ENCODE data around the gene BCDIN3D.

BCDIN3D gene

DNA sequence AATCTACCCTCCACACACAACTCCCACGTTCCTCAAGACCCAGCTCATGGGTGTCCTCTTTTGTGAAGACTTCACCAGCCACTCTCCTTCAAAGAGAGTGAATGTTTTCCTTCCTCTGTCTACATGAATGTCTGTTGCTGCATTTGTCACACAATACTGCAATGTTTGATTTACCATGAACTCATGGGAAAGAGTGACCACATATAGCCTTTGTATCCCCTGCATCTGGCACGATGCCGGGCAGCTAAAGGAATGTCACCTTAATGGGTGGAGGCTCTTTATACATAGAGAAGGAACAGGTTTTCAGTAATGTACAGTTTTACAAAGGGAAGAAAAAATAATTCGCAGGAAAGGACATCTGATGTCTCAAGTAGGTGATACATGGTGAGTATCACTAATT lies 12.1 kb upstream of the BCDIN3D start:
- no peak for DNase-seq

DNA sequence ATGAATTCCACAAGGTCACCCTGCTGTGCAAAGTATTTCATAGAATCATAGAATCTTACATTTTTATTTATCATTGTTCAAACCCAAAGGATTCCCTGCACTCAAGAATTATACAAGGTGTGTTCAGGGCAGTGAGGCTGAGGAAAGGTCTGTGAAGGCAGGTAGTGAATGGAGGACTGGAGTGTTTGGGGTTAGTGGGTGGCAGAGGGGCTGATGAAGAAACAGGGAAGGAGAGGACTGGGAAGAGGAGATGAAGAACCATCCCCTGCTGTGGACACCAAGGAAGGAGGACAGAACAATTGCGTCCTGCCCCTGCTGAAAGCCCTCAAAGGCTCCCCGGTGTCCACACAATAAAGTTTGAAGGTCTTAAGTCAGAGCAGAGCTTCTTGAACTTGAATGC lies 10.8 kb upstream of the BCDIN3D start:
- DNase-seq: no peak

DNA sequence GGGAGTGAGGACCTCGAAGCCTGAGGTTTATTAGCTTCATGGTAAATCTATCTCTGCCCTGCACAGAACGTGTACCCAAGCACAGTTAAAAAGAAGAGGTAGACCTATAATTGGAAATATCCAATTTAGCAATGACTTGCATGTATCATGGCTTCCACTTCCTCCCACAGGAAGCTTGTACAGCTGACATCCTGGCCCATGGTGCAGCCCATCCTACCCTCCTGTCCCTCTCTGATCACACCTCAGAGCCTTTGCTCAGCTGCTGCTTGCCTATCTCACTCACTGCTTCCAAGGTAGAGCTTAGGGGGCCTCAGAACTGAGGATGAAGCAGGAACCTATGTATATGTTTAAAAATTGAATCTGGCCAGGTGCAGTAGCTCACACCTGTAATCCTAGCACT lies 4.3 kb upstream of the BCDIN3D start:
- no peak for DNase-seq

DNA sequence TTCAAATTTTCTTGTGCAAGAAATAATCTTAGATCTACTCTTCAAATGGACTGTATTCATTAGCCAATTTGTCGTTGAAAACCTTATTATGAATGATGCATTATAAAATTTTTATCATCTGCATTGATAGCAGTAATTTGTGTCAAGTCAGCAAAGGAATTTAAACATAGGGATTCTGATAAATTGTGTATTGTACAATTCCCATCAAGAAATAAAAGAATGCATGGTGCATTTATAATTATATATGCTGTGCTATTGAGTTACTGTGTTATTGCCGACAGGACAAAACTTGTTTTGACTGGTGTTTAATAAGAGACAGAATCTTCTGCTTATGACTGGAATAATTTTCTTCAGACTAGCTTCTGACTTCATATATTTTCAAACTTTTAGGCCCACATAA lies 3.1 kb upstream of the BCDIN3D start:
- no peak for DNase-seq

DNA sequence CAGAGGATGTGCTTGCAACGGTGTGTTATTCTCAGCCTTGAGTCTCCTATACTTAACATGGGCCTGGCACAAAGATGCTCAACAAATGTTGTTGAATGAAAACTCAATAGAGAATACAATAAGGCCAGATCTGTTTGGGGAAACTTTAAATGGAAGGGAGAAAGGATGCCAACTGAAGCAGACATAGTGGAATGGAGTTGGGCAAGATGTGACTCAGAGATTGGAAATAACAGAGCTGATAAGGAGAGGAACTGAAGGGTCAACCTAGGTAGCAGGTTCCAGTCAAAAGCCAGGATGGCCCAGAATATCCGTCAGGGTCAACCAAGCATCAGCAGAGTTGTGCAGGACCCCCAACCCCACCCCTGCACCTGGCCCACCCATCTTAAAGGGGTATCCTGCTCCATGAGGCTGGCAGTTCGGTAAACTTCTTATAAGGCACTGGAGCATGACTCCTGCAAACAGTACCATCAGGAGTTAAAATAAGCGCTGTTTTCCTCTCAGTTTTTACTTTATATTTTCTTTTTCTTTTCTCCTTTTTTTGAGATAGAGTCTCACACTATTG lies 1.1 kb upstream of the BCDIN3D start:
- no peak for DNase-seq

DNA sequence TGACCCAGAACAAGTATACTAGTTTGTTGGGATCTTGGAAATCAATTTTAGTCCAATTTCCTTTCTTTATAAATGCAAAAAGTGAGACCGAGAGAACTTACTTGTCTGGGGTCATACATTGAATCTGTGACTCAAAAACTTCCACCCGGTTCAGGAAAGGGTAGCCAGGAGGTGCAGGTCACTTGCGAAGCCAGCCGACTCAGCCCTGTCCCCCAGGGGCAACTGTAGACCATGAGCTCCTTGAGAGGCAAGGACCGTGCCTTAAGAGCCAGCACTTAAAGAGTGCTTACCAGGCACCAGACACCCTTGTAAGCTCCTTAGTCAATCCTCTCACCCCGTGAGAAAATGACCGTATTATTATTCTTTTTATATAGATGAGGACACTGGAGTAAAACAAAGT lies 505 bp upstream of the BCDIN3D start:
- DNase-seq: no peak

DNA sequence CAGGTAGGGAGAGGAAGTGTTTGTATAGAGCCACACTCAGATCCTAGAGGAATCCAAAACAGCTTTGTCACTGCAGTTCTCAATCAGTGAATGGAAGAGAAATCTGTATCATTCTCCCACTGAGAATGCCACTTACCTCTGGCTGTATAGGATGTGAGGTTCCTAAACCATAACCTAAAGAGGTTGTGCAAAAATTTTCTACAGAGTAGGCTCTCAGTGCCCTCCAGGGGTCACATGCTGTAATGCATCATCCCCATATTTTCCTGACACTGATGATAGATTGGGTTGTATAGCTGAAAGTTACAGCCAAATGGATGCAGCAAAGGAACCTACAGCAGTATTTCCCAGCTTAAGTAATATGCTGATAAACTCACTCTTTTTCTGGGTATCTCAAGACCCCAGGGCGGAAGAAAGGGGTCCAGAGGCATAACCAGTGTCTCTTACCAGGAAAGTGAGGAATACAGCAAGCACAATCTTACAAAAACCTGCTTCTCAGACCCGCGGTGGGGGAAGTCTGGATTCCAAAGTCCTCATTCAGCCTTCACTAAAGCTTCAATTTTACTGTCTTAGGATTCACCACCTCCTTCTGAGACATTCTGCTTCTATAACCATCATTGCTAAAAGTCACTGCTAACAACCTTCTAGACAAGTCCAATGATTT lies 3.8 kb downstream of the BCDIN3D start:
- DNase-seq: peak; percentile 39

DNA sequence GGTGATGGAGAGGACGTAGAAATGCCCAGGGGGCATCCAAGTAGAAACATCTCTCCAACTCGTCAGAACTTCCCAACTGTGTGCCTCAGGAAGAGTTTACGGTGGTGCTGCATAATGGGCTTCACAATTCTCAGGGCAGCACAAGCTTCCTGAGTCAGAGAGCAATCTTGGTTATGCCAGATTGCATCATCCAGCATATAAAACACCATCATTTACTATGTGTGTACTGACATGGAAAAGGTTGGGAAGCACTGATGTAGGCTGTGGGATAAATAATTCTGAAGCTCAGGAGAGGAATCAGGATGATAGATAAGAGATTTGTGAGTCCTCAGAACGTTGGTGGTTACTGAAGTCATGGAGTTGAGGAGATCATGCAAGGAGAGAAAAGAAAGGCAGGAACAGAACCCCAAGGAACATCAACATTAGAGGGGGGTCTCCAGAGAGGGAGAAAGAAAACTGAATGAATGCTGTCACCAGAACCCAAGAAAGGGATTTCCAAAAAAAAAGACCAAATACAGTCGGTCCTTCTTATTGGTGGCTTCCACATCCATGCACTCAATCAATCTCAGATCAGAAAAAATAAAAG lies 10.0 kb downstream of the BCDIN3D start:
- DNase-seq: no peak

DNA sequence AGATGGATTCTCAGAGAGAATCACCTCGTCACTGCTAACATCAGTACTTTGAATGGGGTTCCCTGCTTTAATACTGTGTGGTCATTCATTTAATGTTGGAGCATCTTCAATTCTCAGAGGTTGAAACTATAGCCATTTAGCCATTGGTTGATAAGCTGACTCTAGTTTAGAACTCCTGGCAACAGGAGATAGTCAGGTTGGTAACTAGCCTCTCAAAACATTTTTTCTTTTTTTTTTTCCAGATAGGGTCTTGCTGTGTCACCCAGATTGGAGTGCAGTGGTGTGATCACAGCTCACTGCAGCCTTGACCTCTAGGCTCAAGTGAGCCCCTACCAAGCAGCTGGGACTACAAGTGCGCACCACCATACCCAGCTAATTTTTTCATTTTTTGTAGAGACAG lies 11.2 kb downstream of the BCDIN3D start:
- DNase-seq: no peak

DNA sequence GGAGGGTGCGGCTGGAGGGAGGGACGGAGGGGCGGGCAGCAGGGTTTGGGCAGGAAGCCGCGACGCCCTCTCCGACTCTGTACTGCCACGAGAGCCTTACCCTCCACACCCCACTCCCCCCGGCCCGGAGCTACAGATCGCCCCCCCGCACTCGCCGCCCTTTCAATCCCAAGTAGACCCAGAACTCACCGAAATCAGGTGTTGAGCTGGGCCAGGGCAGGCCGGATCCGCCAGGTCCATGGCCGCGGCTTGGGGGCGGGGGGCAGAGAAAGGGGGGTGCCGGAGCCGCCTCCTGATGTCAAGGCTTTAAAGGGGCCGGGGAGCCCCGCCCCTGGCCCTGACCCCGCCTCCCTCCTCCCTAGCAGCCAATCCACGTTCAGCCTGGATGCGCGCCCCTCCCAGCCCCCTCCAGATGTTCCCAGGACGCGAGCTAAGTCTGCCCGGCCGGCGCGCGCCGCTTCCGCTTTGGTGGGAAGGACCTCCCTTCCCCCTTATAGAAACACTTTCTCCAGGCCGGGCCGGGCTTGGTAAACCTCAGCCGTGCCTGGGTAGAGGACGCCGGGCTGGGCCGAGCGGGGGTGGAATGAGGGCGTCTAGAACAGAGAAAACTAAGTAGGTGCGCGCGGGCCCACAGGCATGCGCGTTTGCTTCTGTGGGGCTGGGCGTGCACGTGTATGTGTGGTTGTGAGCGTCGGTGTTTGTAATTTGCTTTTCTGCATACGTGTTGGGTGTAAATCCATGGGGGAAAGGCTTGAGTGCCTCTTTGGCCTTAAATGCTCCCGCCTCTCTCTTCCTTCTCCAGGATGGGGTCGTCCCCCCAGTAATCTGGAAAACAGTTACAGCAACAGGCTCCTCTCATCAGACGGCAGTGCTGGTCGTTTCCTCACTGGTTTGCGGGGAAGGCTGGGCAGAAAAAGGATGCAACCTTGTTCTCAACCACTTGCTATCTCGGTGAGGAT lies 14.5 kb downstream of the BCDIN3D start, which contains the start of gene NCKAP5L:
TSS of gene NCKAP5L (minus strand) at position 281 of the 959 bp plus-strand sequence. CDS start 24,369 bp downstream, outside the sequence.
- DNase-seq: peak; percentile 95

DNA sequence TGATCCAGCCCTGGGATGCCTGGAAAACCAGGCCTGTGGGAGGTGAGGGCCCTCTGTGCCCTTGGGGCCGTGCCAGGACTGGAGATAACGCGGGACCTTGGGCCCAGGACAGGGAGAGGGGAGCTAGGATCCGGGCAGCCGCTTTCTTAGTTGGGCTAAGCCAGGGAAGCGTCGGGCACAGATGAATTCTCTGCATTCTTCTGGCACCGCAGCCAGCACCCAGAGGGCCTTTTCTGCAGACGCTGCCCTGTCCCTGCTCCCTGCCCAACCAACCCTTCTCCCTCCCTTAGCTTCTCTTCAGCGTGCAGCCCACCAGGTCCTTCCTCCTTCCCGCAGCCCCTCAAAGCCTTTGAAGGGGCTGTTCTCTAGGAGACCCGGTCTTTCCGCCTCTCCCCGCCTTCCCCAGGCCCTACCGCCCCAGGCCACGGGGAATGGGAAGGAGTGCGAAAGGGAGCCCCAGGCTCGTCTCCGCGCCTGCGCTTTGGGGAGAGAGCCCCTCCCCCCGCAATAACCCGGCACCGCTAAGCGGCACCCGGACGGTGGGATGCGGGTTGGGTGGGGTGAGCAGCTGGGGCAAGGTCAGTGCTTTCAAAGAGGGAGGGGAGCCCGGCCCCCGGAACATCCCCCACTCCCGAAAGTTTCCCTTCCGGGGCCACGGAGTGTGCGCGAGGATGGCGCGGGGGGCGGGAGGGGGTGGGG lies 15.4 kb downstream of the BCDIN3D start:
- DNase-seq: peak; percentile 85

DNA sequence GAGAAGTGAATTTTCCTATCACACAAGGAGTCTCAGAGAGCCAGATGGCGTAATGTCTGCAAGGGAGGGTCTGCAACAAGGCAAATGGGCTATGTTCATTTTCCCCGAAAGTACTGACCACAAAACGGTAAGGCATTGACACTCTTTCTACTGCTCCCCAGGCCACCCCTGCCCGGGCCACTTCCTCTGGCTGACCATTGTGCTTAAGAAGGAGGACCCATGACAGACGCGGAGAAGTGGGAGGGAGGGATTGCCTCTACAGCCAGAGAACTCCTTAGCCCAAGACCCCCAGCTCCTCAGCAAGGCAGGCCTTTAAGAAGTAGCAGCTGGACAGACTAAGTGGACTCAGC lies 15.9 kb downstream of the BCDIN3D start:
- no peak for DNase-seq

DNA sequence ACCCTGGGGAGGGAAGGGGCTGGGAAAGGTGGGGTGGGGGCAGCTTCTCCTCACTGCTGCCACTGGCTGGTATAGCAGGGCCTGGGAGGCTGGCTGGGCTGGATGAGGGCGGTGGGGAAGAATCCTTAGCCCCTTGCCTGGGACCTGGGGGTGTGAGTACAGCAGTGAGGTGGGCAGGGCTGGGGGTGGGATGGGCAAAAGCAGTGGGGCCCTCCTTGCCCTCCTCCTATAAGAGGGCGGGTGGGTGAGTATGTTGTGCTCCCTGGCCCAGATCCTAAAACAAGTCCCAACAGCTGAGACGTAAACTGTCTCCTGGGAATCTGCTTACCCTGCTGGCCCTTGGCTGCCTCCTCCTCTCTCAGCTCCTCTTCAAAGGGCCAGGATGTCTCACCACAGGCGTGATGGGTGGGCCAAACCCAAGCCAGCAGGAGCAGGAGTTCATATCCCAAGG lies 16.9 kb downstream of the BCDIN3D start:
- no peak for DNase-seq

DNA sequence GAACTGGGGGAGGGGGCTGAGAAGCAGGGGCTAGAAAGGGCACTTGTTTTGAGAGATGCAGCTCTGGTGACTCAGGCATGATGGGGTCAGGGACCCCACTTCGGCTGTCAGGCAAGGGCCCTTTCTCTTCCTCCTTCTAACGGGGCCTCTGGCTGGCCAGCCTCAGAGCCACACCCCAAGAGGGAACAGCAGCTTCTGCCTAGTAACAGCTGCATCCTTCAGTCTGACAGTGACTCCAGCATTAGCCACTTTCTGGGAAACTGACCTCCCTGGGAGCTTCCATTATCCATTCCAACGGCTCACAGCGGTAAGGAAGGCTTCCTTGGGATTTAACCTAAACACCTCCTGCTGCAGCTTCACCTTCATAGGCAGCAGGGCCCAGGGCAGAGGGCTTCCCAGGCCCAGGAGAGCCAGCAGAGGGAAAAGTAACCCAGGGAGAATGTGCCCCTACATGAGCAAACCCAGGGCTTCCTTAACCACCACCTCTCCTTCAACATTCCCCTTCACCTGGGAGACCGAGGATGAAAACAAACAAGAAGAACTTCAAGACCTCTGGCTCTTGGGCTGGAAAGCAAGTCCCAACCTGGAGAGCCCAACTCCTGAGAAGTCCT lies 17.4 kb downstream of the BCDIN3D start:
- no peak for DNase-seq

DNA sequence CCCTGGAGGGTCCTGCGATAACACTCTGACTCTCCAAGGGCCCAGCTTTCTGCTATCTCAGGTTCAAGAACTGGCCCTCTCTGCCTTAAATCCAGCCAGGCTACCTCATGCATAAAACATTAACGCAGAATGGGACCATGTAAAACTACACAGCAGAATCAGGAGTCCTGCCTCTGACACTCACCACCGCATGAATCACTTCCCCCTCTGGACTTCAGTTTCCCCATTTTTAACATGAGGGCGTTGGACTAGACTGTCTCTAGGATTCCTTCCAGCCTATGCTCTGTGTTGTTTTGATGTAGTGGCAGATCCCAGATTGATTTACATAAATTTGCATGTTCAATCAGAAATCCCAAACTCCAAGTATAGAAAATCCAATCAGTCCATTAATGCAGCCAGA lies 18.0 kb downstream of the BCDIN3D start:
- no peak for DNase-seq

DNA sequence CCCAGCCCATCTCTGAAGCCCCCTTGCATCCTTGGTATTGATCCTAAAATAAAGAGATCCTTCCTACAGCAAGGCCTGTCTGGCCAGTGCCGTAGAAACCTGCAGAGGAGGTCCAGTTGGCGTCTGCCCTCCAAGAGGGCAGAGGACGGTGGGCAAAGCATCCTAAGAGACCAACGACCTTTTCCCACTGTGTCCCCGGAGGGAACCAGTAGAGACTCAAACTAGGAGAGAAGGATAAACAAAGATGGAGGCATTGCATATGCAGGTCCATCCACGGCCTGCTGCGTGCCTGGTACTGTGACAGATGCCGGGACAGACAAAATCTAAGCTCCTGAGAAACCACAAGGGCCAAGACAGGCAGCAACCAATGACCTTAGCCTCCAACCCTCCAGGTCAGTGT lies 18.5 kb downstream of the BCDIN3D start:
- DNase-seq: no peak

DNA sequence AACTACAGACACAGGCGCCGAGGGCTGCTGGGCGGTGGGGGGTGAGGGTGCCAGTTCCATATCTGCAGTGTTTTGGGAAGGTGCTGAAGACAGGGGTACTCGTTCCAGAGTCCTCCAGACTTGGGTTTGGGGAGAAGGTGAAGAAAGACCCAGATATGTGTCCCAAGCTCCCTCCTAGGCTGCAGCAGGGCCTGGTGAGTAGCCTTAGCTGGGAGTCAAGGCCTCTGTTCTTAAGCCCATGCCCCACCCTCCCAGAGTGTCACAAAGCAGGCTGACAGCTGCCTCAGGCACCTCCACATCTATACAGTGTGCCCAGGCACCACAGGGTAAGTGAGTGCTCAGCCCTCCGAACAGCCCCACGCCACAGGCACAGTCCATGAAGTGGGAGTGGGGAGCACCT lies 19.0 kb downstream of the BCDIN3D start:
- DNase-seq: no peak

DNA sequence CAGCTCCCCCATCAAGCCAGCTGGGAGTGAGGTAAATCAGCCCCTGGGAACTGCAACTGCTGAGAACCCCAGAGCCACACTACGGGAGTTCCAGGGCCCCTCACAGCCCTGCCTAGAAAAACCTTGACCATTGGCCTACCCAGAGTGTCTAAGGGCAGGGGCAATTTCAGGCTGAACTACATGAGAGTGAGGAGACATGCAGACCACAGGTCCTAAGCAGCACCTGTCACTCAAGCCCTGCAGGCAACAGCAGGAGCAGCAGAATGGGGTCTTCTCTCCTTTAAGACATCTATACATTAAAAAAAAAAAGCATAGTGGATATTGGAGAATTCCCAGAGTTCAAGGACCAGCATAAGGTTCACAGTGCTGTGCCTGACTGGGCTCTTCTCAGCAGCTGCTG lies 19.6 kb downstream of the BCDIN3D start:
- DNase-seq: no peak

DNA sequence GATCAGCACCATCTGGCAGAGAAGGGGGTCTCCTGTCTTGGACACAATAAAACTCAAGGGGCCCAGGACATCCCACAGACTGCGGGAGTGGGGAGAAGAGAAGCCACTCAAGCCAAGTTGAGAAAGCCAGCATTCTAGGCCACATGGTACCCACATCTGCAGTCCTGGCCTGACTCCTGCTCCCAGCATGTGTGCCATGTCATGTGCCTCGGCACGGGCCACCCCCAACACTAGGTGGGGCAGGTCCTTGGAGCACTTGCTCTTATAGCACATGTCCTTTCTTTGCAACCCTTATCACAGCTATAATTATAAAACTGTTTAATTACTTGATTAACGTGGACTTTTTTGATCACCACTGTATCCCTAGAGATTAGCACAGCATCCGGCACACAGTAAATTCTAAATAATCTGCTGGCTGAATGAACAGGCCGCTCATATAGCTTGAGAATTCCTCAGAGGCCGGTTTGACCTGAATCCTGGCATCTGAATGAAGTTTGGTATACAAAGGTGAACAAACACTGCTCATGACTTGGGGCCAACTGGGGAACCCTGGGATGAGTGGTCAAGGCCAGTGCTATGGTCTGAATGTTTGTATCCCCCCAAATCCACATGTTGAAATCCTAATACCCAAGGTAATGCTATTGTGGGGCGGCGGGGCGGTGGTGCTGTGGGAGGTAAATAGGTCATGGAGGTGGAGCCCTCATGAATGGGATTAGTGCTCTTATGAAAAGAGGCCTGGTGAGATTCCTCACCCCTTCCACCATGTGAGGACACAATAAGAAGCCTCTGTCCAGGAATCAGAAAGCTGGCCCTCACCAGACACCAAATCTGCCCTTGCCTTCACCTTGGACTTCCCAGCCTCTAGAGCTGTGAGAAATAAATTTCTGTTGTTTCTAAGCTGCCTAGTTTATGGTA lies 21.3 kb downstream of the BCDIN3D start:
- DNase-seq: no peak

DNA sequence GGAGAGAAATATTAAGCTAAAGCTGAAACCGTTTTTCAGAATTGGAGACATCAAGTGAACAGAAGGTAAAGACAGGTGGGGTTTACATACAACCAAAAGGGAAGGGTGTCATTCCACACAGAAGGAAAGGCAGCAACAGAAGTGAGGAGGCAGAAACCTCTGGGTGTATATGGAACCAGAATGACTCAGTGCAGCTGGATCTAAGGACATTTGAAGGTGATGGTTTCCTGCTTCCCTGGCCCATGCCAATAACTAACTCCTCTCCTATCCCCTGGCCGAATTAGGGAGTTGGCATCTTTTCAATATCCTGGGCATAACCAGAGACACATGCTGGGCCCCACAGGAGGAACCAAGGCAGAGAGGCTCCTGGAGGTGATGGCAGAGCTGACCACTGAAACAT lies 23.1 kb downstream of the BCDIN3D start:
- DNase-seq: no peak

DNA sequence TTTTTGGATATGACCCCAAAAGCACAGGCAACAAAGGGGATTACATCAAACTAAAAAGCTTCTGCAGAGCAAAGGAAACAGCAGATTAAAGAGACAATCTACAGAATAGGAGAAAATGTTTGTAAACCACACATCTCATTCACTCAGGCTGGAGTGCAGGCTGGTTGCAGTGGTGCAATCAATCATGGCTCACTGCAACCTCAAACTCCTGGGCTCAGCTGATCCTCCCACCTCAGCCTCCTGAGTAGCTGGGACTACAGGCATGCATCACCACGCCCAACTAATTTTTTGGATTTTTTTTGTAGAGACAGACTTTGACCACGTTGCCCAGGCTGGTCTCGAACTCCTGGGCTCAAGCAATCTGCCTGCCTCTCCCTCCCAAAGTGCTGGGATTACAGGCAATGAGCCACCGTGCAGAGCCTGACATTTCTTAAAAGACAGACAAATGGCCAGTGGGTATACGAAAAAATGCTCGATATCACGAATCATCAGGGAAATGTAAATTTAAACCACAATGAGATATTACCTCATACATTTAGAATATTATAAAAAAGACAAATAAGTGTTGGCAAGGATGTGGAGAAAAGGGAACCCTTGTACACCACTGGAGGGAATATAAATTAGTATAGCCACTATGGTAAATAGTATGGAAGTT lies 24.5 kb downstream of the BCDIN3D start:
- no peak for DNase-seq

All from retina (tissue), 1 donor.